ENCODE data around the gene MMP12.

- TF ChIP-seq POLR2A (IDR thresholded peaks at IDR 0.05), result no peak
- TF ChIP-seq, protein P1, sequence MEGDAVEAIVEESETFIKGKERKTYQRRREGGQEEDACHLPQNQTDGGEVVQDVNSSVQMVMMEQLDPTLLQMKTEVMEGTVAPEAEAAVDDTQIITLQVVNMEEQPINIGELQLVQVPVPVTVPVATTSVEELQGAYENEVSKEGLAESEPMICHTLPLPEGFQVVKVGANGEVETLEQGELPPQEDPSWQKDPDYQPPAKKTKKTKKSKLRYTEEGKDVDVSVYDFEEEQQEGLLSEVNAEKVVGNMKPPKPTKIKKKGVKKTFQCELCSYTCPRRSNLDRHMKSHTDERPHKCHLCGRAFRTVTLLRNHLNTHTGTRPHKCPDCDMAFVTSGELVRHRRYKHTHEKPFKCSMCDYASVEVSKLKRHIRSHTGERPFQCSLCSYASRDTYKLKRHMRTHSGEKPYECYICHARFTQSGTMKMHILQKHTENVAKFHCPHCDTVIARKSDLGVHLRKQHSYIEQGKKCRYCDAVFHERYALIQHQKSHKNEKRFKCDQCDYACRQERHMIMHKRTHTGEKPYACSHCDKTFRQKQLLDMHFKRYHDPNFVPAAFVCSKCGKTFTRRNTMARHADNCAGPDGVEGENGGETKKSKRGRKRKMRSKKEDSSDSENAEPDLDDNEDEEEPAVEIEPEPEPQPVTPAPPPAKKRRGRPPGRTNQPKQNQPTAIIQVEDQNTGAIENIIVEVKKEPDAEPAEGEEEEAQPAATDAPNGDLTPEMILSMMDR (IDR thresholded peaks at IDR 0.05), result no peak
- no peak for TF ChIP-seq EP300 (IDR thresholded peaks at IDR 0.05)
Observed at GRCh38 chr11:102837646-102838045, 37.1 kb downstream of the MMP12 start.
